ENCODE data around the gene PCDH19. TPM values are rescaled to one million over a fixed set of nuclear protein-coding genes. Genes with fewer than 3 reads are reported as not detected.

The PCDH19 gene
- total RNA-seq, 1 donor from 2014 or later = not detected

GRCh38 chrX:100274916-100275315 lies 135.2 kb downstream of the PCDH19 start:
- ChIA-PET POLR2A (no interaction called here), CTCF (no interaction called here)
- no peaks in the 10 kb centered on the region for H3K4me1 Mint-ChIP-seq
- no peak for ATAC-seq (ENCODE audit: low read depth)
- no peaks in the 10 kb centered on the region for H3K9me3 Mint-ChIP-seq
- DNase-seq = no peak
- no peak overlapping the region for H3K27ac Mint-ChIP-seq
- intact Hi-C loops (cut with micrococcal nuclease) = no loop called here
- TF ChIP-seq, protein P1, sequence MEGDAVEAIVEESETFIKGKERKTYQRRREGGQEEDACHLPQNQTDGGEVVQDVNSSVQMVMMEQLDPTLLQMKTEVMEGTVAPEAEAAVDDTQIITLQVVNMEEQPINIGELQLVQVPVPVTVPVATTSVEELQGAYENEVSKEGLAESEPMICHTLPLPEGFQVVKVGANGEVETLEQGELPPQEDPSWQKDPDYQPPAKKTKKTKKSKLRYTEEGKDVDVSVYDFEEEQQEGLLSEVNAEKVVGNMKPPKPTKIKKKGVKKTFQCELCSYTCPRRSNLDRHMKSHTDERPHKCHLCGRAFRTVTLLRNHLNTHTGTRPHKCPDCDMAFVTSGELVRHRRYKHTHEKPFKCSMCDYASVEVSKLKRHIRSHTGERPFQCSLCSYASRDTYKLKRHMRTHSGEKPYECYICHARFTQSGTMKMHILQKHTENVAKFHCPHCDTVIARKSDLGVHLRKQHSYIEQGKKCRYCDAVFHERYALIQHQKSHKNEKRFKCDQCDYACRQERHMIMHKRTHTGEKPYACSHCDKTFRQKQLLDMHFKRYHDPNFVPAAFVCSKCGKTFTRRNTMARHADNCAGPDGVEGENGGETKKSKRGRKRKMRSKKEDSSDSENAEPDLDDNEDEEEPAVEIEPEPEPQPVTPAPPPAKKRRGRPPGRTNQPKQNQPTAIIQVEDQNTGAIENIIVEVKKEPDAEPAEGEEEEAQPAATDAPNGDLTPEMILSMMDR (IDR thresholded peaks at IDR 0.05) = no peak
- H3K36me3 Mint-ChIP-seq (ENCODE audit: low read depth) = no peaks in the 10 kb centered on the region
- H3K4me3 Mint-ChIP-seq = no peak overlapping the region
- no peaks in the 10 kb centered on the region for H3K27me3 Mint-ChIP-seq

DNA sequence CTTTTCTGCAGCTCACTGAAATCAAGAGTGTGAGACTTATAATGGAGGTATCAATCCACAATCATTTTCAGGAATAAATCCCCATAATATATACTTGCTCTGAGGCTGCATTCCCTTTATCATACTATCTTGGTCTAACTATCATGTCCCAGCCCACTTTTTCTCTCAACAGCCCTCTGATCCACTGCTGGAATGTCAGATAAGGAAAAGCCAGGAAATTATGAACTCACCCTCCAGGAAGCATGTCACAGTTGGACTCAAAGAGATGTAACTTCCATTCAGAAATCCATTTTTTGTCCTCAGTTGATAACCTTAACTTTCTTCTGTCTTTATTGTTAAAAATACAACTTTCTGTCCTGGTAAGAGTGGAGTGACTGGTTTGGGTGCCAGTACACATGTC lies 144.9 kb downstream of the PCDH19 start:
- DNase-seq (no peak), ATAC-seq (ENCODE audit: low read depth) (no peak)
- POLR2A ChIA-PET = no interaction called here
- TF ChIP-seq, protein P1 (IDR thresholded peaks at IDR 0.05) = no peak
- Mint-ChIP-seq H3K36me3 (ENCODE audit: low read depth) (no peaks in the 10 kb centered on the region), H3K9me3 (no peaks in the 10 kb centered on the region), H3K27ac (no peak overlapping the region), H3K27me3 (no peaks in the 10 kb centered on the region), H3K4me1 (no peaks in the 10 kb centered on the region), H3K4me3 (no peak overlapping the region)
- intact Hi-C loops (cut with micrococcal nuclease) = no loop called here
- CTCF ChIA-PET = no interaction called here

- Mint-ChIP-seq H3K27ac (no peak overlapping the region), H3K27me3 (no peaks in the 10 kb centered on the region), H3K4me1 (no peaks in the 10 kb centered on the region), H3K4me3 (no peak overlapping the region), H3K9me3 (no peaks in the 10 kb centered on the region), H3K36me3 (ENCODE audit: low read depth) (no peaks in the 10 kb centered on the region)
- CTCF ChIA-PET = no interaction called here
- intact Hi-C loops (cut with micrococcal nuclease) = no loop called here
- TF ChIP-seq, protein P1 (IDR thresholded peaks at IDR 0.05) = no peak
- POLR2A ChIA-PET = no interaction called here
- ATAC-seq (ENCODE audit: low read depth) (no peak), DNase-seq (no peak)
Measured at GRCh38 chrX:100264200-100264599, 145.9 kb downstream of the PCDH19 start.

DNA sequence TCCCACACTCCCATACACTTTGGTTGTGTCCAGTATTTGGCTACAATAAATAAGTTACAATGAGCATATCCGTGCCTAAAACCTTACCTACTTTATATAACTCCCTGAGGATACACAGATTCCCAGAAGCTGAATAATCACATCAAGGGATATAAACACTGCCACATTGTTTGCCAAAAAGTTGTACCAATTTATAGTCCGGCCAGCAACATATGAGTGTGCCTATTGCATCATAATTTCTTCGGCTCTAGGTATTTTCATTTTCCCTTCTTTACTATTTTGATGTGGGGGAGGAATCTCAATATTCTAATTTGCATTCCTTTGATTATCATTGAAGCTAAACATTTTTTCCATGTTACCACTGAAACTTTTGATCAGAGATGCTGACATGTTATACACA lies 146.4 kb downstream of the PCDH19 start:
- TF ChIP-seq, protein P1 (IDR thresholded peaks at IDR 0.05) = no peak
- intact Hi-C loops (cut with micrococcal nuclease) = no loop called here

GRCh38 chrX:100248885-100249493 lies 161.1 kb downstream of the PCDH19 start:
- peaks cover 2% of the 10 kb centered on the region for H3K9me3 Mint-ChIP-seq
- H3K4me3 Mint-ChIP-seq = no peak overlapping the region
- POLR2A ChIA-PET = no interaction called here
- TF ChIP-seq, protein P1 (IDR thresholded peaks at IDR 0.05) = no peak
- intact Hi-C loops (cut with micrococcal nuclease) = no loop called here
- CTCF ChIA-PET = no interaction called here
- H3K27ac Mint-ChIP-seq = no peak overlapping the region
- ATAC-seq (ENCODE audit: low read depth) (no peak), DNase-seq (no peak)
- H3K4me1 Mint-ChIP-seq = no peaks in the 10 kb centered on the region
- H3K27me3 Mint-ChIP-seq = no peaks in the 10 kb centered on the region
- no peaks in the 10 kb centered on the region for H3K36me3 Mint-ChIP-seq (ENCODE audit: low read depth)

More for the DNA sequence above, 146.4 kb downstream of the PCDH19 start:
- DNase-seq (no peak), ATAC-seq (ENCODE audit: low read depth) (no peak)
- POLR2A ChIA-PET = no interaction called here
- no peaks in the 10 kb centered on the region for H3K36me3 Mint-ChIP-seq (ENCODE audit: low read depth)
- H3K4me1 Mint-ChIP-seq = no peaks in the 10 kb centered on the region
- H3K27me3 Mint-ChIP-seq = no peaks in the 10 kb centered on the region
- H3K4me3 Mint-ChIP-seq = no peak overlapping the region
- H3K9me3 Mint-ChIP-seq = no peaks in the 10 kb centered on the region
- no peak overlapping the region for H3K27ac Mint-ChIP-seq
- CTCF ChIA-PET = no interaction called here
